Measurements from ENCODE around the gene RCSD1.

Gene RCSD1

DNA sequence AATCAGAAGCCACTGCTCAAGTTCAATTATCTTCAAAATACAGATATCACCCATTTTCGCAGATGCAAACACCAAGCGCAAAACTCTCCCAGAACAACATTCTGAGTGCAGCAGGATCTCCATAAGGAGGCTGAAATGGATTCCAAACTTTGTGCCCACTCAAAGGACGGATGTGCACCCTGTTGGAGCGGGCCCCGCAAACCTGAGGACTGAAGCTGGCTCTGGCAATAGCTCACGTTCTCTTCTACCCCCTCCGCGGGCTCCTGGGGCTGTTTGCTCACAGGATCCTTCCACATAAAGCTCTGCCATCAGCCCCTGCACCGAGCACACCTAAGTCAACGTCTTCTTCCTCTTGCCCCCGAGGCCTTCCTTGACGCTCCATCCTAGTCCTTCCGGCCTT is 11.7 kb upstream of the RCSD1 start:
- peak overlapping the region; percentile 76 for H3K27ac ChIP-seq (replicated peaks)
- no peak for DNase-seq (ENCODE audit: low read depth in 1 of 2, low spot score in 1 of 2)
- TF ChIP-seq SPI1 (IDR thresholded peaks at IDR 0.05; ENCODE audit: borderline replicate concordance, low read depth) (no peak), GABPA (IDR thresholded peaks at IDR 0.05; ENCODE audit: low read depth) (no peak), POLR2AphosphoS5 (IDR thresholded peaks at IDR 0.05; ENCODE audit: low read depth) (no peak), CTCF (IDR thresholded peaks at IDR 0.05; ENCODE audit: insufficient read depth, low read length) (no peak)
- TF ChIP-seq, protein P1, sequence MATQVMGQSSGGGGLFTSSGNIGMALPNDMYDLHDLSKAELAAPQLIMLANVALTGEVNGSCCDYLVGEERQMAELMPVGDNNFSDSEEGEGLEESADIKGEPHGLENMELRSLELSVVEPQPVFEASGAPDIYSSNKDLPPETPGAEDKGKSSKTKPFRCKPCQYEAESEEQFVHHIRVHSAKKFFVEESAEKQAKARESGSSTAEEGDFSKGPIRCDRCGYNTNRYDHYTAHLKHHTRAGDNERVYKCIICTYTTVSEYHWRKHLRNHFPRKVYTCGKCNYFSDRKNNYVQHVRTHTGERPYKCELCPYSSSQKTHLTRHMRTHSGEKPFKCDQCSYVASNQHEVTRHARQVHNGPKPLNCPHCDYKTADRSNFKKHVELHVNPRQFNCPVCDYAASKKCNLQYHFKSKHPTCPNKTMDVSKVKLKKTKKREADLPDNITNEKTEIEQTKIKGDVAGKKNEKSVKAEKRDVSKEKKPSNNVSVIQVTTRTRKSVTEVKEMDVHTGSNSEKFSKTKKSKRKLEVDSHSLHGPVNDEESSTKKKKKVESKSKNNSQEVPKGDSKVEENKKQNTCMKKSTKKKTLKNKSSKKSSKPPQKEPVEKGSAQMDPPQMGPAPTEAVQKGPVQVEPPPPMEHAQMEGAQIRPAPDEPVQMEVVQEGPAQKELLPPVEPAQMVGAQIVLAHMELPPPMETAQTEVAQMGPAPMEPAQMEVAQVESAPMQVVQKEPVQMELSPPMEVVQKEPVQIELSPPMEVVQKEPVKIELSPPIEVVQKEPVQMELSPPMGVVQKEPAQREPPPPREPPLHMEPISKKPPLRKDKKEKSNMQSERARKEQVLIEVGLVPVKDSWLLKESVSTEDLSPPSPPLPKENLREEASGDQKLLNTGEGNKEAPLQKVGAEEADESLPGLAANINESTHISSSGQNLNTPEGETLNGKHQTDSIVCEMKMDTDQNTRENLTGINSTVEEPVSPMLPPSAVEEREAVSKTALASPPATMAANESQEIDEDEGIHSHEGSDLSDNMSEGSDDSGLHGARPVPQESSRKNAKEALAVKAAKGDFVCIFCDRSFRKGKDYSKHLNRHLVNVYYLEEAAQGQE (IDR thresholded peaks at IDR 0.05; ENCODE audit: insufficient replicate concordance, low read depth) = no peak
- H3K4me3 ChIP-seq (replicated peaks; ENCODE audit: insufficient read depth, low read length) = no peak overlapping the region
- no peaks in the 10 kb centered on the region for H3K27me3 ChIP-seq (ENCODE audit: insufficient read depth, poor library complexity, severe bottlenecking)

DNA sequence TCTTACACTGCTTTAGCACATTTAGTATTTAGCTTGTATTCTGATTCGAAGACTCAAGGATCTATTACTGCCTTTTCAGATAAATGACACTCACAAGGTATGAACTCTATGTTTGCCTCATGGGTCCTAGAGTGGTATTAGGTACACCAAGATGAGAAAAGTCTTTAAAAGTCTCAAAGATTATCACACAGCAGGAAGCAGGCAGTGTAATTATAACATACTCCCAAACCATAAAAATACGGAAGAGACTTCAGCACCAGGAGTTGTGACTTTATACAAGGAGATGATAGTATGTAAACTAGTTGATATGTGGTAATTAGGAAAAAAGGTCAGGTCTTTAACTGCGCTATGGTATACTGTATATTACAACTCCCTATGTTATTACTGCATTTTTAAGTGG is 11.2 kb upstream of the RCSD1 start:
- Histone ChIP-seq H3K4me3 (replicated peaks; ENCODE audit: insufficient read depth, low read length) (no peak overlapping the region), H3K27ac (replicated peaks) (peak overlapping the region; percentile 76), H3K27me3 (ENCODE audit: insufficient read depth, poor library complexity, severe bottlenecking) (no peaks in the 10 kb centered on the region)
- no peak for DNase-seq (ENCODE audit: low read depth in 1 of 2, low spot score in 1 of 2)
- no peak for TF ChIP-seq GABPA (IDR thresholded peaks at IDR 0.05; ENCODE audit: low read depth)
- TF ChIP-seq SPI1 (IDR thresholded peaks at IDR 0.05; ENCODE audit: borderline replicate concordance, low read depth) = peak; percentile 8; the same call in 1 of the 2 replicates
- TF ChIP-seq CTCF (IDR thresholded peaks at IDR 0.05; ENCODE audit: insufficient read depth, low read length) = no peak

DNA sequence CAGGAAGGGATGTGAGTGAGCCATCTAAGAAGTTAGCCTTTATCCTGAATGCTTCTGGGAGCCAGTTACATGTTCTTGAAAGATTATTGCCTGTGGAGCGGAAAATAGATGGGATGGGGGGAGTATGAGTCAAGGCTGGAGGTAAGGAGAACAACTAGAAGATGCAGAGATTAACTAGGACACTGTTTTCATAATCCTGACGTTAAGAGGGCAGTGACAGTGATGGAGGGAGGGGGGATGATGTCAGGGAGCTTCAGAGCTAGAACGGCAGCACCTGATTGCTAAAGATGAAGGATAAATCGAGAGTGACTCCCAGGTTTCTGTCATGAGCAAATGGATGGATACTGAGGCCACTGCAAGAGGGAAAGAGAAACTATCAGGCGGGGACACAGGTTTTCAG is 10.0 kb upstream of the RCSD1 start:
- no peaks in the 10 kb centered on the region for H3K27me3 ChIP-seq (ENCODE audit: insufficient read depth, poor library complexity, severe bottlenecking)
- no peak overlapping the region for H3K27ac ChIP-seq (replicated peaks)
- no peak for TF ChIP-seq CTCF (IDR thresholded peaks at IDR 0.05; ENCODE audit: insufficient read depth, low read length)
- no peak for TF ChIP-seq GABPA (IDR thresholded peaks at IDR 0.05; ENCODE audit: low read depth)
- TF ChIP-seq POLR2AphosphoS5 (IDR thresholded peaks at IDR 0.05; ENCODE audit: low read depth) = no peak
- TF ChIP-seq, protein P1 (IDR thresholded peaks at IDR 0.05; ENCODE audit: insufficient replicate concordance, low read depth) = no peak
- no peak for TF ChIP-seq SPI1 (IDR thresholded peaks at IDR 0.05; ENCODE audit: borderline replicate concordance, low read depth)
- no peak for DNase-seq (ENCODE audit: low read depth in 1 of 2, low spot score in 1 of 2)
- no peak overlapping the region for H3K4me3 ChIP-seq (replicated peaks; ENCODE audit: insufficient read depth, low read length)

DNA sequence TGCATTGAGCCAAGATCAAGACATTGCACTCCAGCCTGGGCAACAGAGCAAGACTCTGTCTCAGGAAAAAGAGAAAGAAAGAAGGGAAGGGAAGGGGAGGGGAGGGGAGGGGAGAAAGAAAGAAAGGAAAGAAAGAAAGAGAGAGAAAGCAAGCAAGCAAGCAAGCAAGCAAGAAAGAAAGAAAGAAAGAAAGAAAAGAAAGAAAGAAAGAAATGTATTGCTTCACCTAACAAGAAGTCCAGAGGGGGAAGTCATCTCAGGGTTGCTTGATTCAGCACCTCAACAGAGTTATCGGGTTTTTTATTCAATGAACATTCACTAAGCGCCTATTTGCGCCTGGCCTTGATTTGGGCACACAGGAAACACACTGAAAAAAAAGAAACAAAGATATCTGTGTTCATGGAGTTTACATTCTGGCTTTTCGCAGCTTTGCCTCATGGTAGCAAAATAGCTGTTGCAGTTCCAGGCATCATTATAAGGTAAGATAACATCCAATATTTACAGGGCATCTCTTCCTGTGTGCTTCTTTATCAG is 8.2 kb upstream of the RCSD1 start:
- no peak for DNase-seq (ENCODE audit: low read depth in 1 of 2, low spot score in 1 of 2)
- no peak overlapping the region; the same call in 1 of the 2 replicates for H3K27ac ChIP-seq (replicated peaks)
- TF ChIP-seq GABPA (IDR thresholded peaks at IDR 0.05; ENCODE audit: low read depth) (no peak), CTCF (IDR thresholded peaks at IDR 0.05; ENCODE audit: insufficient read depth, low read length) (no peak), POLR2AphosphoS5 (IDR thresholded peaks at IDR 0.05; ENCODE audit: low read depth) (no peak), SPI1 (IDR thresholded peaks at IDR 0.05; ENCODE audit: borderline replicate concordance, low read depth) (no peak)
- TF ChIP-seq, protein P1 (IDR thresholded peaks at IDR 0.05; ENCODE audit: insufficient replicate concordance, low read depth) = no peak

More for the DNA sequence above, 8.2 kb upstream of the RCSD1 start:
- no peaks in the 10 kb centered on the region for H3K27me3 ChIP-seq (ENCODE audit: insufficient read depth, poor library complexity, severe bottlenecking)
- no peak overlapping the region for H3K4me3 ChIP-seq (replicated peaks; ENCODE audit: insufficient read depth, low read length)
